HepG2 (cell line): ENCODE data around the gene MBTPS1. TPM values are rescaled to one million over a fixed set of nuclear protein-coding genes. Genes with fewer than 3 reads are reported as not detected.

ENCODE experiments used
- ATF6 ChIP-seq: sonication (generic); formaldehyde crosslinking; conservative IDR thresholded peaks from 2 replicates; pipeline ENCODE4 v1.4.0; 2020; ENCODE audit warnings: missing genetic modification reagents
- HDAC2 ChIP-seq: sonication (generic); formaldehyde crosslinking; IDR thresholded peaks from 2 replicates; pipeline ENCODE4 v1.4.0; 2020; ENCODE audit warnings: missing genetic modification reagents
- HMGA1 ChIP-seq: sonication (generic); formaldehyde crosslinking; conservative IDR thresholded peaks from 2 replicates; pipeline ENCODE4 v1.4.0; 2020; ENCODE audit warnings: missing genetic modification reagents
- MAFF ChIP-seq: IDR thresholded peaks from 2 replicates; pipeline ENCODE4 v1.6.1; 2011; ENCODE audit warnings: low read depth, low read length, improper control_type of control experiment
- MXI1 ChIP-seq: IDR thresholded peaks from 3 replicates; pipeline ENCODE4 v1.6.1; 2012; ENCODE audit warnings: low read depth, low read length, inconsistent platforms, borderline replicate concordance
- PHF8 ChIP-seq: sonication (generic); formaldehyde crosslinking; IDR thresholded peaks from 2 replicates; pipeline ENCODE4 v1.5.0; 2020; ENCODE audit warnings: missing genetic modification reagents
- PPARG ChIP-seq: conservative IDR thresholded peaks from 2 replicates; pipeline ENCODE4 v1.6.1; 2016; ENCODE audit warnings: missing biosample characterization, missing genetic modification reagents
- RERE ChIP-seq: IDR thresholded peaks from 2 replicates; pipeline ENCODE4 v1.6.1; 2016; ENCODE audit warnings: low read depth, missing genetic modification reagents, missing compliant biosample characterization
- SOX6 ChIP-seq, 2 experiments: fragments of 450-650 bp in 1 of 2; sonication (generic) in 1 of 2; formaldehyde crosslinking in 1 of 2; IDR thresholded peaks; 2 replicates each; pipeline versions ENCODE4 v1.4.0 to v1.6.1; 2017 to 2020; ENCODE audit warnings: antibody characterized with exemption in 1 of 2, mild to moderate bottlenecking in 1 of 2, missing genetic modification reagents in 1 of 2
- TBX2 ChIP-seq: sonication (generic); formaldehyde crosslinking; IDR thresholded peaks from 2 replicates; pipeline ENCODE4 v1.5.0; 2020; ENCODE audit warnings: missing genetic modification reagents, mild to moderate bottlenecking, borderline replicate concordance
- ZNF3 ChIP-seq: IDR thresholded peaks from 2 replicates; pipeline ENCODE4 v1.7.0; 2017; ENCODE audit warnings: inconsistent platforms
- ZNF331 ChIP-seq: sonication (generic); formaldehyde crosslinking; IDR thresholded peaks from 2 replicates; pipeline ENCODE4 v1.4.0; 2020; ENCODE audit warnings: missing genetic modification reagents
- ZNF432 ChIP-seq: sonication (generic); formaldehyde crosslinking; IDR thresholded peaks from 2 replicates; pipeline ENCODE4 v1.5.0; 2020; ENCODE audit warnings: missing genetic modification reagents, mild to moderate bottlenecking, borderline replicate concordance
- ZNF468 ChIP-seq: sonication (generic); formaldehyde crosslinking; IDR thresholded peaks from 2 replicates; pipeline ENCODE4 v1.8.0; 2022; ENCODE audit warnings: mild to moderate bottlenecking, moderate library complexity, missing genetic modification reagents
- ZNF614 ChIP-seq: IDR thresholded peaks from 2 replicates; pipeline ENCODE4 v1.6.1; 2018; ENCODE audit warnings: missing biosample characterization, missing genetic modification reagents, inconsistent platforms, borderline replicate concordance
- polyA plus RNA-seq, 8 experiments: library from polyadenylated mRNA; depleted of rRNA in 3 of 8; stranded (reverse) in 7 of 8; unstranded in 1 of 8; fragments of >200 nt; fragmentation: Illumina TruSeq in 4 of 8; extraction: Trizol in 4 of 8; gene quantifications; 2 replicates each; pipeline versions ENCODE4 v1.2.1 to v1.2.3, GENCODE V29; 2011 to 2016; ENCODE audit warnings: low read depth in 4 of 8, missing spikeins in 1 of 8, mixed read lengths in 1 of 8; ENCODE audit not compliant: insufficient read depth in 1 of 8
- total RNA-seq, 5 experiments: library from RNA; depleted of rRNA; stranded (reverse); fragments of >200 nt; fragmentation: Illumina TruSeq; extraction: Trizol; gene quantifications; 2 replicates each; pipeline ENCODE4 v1.2.3, GENCODE V29; 2016; ENCODE audit warnings: low read depth in 1 of 5
- TF ChIP-seq, protein P1 (sequence below): sonication (generic); formaldehyde crosslinking; IDR thresholded peaks from 2 replicates; pipeline ENCODE4 v1.5.1; 2020; ENCODE audit warnings: mild to moderate bottlenecking, missing genetic modification reagents, borderline replicate concordance
- TF ChIP-seq, protein P2 (sequence below): IDR thresholded peaks from 2 replicates; pipeline ENCODE4 v1.6.1; 2016; ENCODE audit warnings: low read depth
- TF ChIP-seq, protein P3 (sequence below): IDR thresholded peaks from 2 replicates; pipeline ENCODE4 v1.6.1; 2016

Gene MBTPS1
- total and polyA plus RNA-seq, 2 of the 13 experiments (the other 11 are each of a cell fraction or from before 2014, with no cell fraction given) = 56.7 to 91.3 TPM

DNA sequence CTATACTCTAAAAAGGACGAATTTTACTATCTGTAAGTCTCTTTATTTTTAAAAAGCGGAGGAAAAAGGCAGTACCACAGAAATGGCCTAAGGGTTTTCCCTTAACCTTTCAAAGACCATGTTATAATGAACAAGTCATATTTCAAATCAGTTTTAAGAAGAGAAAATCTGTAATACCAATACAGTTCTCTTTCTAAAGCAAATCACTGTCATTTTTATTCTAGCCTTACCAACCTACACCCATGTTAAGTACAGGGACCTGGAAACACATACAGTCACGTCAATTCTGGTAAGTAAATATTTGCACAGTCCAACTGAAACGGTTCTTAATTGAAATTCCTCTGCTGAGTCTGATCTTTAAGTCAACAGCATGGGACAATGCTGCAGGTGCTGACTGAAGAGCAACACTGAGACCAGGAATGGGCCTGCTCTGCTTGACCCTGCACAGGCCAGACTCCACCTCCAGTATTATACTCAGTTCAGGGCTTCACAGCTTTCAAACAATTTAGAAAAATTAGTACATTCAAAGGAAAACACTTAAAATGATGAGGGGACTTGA, 20.2 kb downstream of the MBTPS1 start (continued):
- TF ChIP-seq SOX6 (IDR thresholded peaks at IDR 0.05) = no peak
- peak; percentile 92 for TF ChIP-seq SOX6 (CRISPR knock-in tag; IDR thresholded peaks at IDR 0.05)
- peak; percentile 89 for TF ChIP-seq ZNF3 (CRISPR knock-in tag)
- TF ChIP-seq ZNF614 (CRISPR knock-in tag) = peak; percentile 78; the same call in 1 of the 2 replicates
- no peak for TF ChIP-seq HMGA1 (CRISPR knock-in tag)
- TF ChIP-seq TBX2 = peak; percentile 81
- TF ChIP-seq ZNF432 (CRISPR knock-in tag) = no peak
- peak; percentile 97 for TF ChIP-seq HDAC2 (CRISPR knock-in tag)
- no peak for TF ChIP-seq ATF6 (CRISPR knock-in tag)
- peak; percentile 93 for TF ChIP-seq RERE (CRISPR knock-in tag)
- TF ChIP-seq MXI1 = peak; percentile 81; the same call in 2 of the 3 replicates
- TF ChIP-seq, protein P1, sequence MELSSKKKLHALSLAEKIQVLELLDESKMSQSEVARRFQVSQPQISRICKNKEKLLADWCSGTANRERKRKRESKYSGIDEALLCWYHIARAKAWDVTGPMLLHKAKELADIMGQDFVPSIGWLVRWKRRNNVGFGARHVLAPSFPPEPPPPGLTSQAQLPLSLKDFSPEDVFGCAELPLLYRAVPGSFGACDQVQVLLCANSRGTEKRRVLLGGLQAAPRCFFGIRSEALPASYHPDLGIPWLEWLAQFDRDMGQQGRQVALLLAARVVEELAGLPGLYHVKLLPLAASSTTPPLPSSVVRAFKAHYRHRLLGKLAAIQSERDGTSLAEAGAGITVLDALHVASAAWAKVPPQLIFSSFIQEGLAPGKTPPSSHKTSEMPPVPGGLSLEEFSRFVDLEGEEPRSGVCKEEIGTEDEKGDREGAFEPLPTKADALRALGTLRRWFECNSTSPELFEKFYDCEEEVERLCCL (CRISPR knock-in tag) = no peak
- 0 out of 2 replicates have a peak, but pooled peaks have one; percentile 36 for TF ChIP-seq PHF8 (CRISPR knock-in tag)
- peak; percentile 72 for TF ChIP-seq PPARG (CRISPR knock-in tag)
- TF ChIP-seq, protein P2, sequence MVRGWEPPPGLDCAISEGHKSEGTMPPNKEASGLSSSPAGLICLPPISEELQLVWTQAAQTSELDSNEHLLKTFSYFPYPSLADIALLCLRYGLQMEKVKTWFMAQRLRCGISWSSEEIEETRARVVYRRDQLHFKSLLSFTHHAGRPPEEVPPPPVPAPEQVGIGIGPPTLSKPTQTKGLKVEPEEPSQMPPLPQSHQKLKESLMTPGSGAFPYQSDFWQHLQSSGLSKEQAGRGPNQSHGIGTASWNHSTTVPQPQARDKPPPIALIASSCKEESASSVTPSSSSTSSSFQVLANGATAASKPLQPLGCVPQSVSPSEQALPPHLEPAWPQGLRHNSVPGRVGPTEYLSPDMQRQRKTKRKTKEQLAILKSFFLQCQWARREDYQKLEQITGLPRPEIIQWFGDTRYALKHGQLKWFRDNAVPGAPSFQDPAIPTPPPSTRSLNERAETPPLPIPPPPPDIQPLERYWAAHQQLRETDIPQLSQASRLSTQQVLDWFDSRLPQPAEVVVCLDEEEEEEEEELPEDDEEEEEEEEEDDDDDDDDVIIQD (CRISPR knock-in tag) = peak; percentile 65
- peak; percentile 40 for TF ChIP-seq MAFF
- TF ChIP-seq ZNF468 (CRISPR knock-in tag) = no peak
- TF ChIP-seq ZNF331 = peak; percentile 76; the same call in 1 of the 2 replicates
- TF ChIP-seq, protein P3, sequence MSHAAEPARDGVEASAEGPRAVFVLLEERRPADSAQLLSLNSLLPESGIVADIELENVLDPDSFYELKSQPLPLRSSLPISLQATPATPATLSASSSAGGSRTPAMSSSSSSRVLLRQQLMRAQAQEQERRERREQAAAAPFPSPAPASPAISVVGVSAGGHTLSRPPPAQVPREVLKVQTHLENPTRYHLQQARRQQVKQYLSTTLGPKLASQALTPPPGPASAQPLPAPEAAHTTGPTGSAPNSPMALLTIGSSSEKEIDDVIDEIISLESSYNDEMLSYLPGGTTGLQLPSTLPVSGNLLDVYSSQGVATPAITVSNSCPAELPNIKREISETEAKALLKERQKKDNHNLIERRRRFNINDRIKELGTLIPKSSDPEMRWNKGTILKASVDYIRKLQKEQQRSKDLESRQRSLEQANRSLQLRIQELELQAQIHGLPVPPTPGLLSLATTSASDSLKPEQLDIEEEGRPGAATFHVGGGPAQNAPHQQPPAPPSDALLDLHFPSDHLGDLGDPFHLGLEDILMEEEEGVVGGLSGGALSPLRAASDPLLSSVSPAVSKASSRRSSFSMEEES = peak; percentile 71
